ENCODE results near the gene CHPF.

DNA sequence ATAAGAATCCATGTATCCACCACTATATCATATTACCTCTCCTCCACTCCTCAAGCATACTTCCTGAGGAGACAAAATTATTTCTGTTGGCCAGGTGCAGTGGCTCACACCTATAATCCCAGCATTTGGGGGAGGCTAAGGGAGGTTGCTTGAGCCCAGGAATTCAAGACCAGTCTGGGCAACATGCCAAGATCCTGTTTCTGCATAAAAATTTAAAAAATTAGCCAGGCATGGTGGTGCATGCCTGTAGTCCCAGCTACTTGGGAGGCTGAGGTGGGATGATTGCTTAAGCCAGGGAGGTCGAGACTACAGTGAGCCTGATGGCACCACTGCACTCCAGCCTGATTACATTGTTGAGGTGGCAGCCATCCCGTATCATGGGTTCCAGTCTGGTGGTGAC lies 37.7 kb upstream of the CHPF start:
- TF ChIP-seq POLR2A (IDR thresholded peaks at IDR 0.05; ENCODE audit: low read length) (no peak), GATA1 (IDR thresholded peaks at IDR 0.05; ENCODE audit: low read depth, low read length) (no peak)

Data from erythroblast (primary cell).